Breast epithelium (tissue), 3 donors: ENCODE measurements around the gene ELMO1.

ENCODE experiments used
- POLR2AphosphoS5 ChIP-seq, 3 donors: sonication (generic); formaldehyde crosslinking; IDR thresholded peaks; one replicate each; pipeline ENCODE4 v1.6.1; 2017; ENCODE audit warnings: antibody characterized with exemption in 3 of 3
- TF ChIP-seq, protein P1 (sequence below), 3 donors: fragments of 450-650 bp; IDR thresholded peaks; one replicate each; pipeline ENCODE4 v1.5.1; 2016 to 2017; ENCODE audit warnings: antibody characterized with exemption in 3 of 3, mild to moderate bottlenecking in 3 of 3, moderate library complexity in 3 of 3

DNA sequence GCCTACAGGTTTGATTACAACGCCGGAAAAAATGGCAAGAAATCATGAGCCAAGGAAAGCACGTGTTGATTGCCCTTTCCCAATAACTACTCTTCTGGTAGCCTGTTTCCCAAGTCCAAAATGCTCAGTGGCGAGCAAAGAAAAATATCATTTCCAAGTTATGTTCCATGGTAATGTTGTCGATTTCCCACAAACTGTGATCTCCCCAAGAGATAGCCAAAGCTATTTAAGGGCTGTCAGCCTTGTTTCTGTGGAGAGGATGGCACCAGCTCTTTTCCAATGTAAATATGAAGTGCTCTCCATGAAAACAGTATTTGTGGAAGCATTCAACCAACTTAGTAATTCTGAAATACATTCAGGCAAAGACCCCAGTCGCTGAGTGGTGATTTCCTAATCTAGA lies 491.9 kb downstream of the ELMO1 start:
- TF ChIP-seq, protein P1, sequence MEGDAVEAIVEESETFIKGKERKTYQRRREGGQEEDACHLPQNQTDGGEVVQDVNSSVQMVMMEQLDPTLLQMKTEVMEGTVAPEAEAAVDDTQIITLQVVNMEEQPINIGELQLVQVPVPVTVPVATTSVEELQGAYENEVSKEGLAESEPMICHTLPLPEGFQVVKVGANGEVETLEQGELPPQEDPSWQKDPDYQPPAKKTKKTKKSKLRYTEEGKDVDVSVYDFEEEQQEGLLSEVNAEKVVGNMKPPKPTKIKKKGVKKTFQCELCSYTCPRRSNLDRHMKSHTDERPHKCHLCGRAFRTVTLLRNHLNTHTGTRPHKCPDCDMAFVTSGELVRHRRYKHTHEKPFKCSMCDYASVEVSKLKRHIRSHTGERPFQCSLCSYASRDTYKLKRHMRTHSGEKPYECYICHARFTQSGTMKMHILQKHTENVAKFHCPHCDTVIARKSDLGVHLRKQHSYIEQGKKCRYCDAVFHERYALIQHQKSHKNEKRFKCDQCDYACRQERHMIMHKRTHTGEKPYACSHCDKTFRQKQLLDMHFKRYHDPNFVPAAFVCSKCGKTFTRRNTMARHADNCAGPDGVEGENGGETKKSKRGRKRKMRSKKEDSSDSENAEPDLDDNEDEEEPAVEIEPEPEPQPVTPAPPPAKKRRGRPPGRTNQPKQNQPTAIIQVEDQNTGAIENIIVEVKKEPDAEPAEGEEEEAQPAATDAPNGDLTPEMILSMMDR (IDR thresholded peaks at IDR 0.05): no peak
- TF ChIP-seq POLR2AphosphoS5 (IDR thresholded peaks at IDR 0.05): no peak
